Stimulated activated CD4-positive, alpha-beta T cell treated with anti-CD3 and anti-CD28 coated beads, TNF-alpha, amount 100 ng/mL, for 1 hour (primary cell): ENCODE measurements around the gene EME1.
A peak's percentile ranks its signal among the peaks of the same experiment; 100 is the strongest.
"Not testable (repeated sequence)": the region's sequence is repeated elsewhere in the genome, so short reads cannot be mapped to it uniquely, and the experiment has no call there.

Experiments used
- DNase-seq, 3 donors: peaks; one replicate each; pipeline ENCODE4 v3.0.0-alpha.2; 2020; ENCODE audit warnings: low read depth in 3 of 3, low spot score in 1 of 3

The EME1 gene

DNA sequence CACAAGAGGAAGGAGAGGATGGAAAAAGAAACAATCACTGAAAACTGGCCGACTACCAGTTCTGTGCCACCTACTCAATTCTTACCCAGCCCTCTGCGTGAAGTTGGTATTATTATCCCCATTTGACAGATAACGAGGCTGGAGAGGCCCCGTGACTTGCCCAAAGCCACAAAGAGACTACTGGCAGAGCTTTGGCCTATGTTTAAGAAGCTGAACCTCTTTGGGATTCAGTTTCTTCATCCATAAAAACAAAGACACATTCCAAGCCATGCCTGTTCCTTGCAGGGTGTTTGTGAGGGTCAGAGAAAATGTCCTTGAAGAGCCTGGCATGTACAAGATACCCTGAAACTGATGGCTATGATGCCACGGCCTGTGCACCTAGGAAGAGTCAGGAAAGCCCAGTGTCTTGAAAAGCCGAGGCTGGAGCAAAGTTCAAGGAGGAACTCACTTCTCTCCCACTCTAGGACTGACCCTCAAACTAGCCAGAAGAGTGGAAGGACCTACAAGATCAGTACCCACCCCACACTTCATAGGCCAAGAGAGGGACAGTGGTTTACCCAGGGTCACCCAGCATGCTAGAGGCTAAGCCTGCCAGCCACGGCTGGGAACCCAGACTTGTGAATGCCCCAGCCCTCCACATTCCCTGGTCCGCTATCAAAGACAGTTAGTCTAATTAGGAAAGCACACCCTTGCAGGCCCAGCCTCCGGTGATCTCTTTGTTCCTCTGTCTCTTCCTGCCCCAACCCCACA is 51.4 kb downstream of the EME1 start:
- no peak for DNase-seq

DNA sequence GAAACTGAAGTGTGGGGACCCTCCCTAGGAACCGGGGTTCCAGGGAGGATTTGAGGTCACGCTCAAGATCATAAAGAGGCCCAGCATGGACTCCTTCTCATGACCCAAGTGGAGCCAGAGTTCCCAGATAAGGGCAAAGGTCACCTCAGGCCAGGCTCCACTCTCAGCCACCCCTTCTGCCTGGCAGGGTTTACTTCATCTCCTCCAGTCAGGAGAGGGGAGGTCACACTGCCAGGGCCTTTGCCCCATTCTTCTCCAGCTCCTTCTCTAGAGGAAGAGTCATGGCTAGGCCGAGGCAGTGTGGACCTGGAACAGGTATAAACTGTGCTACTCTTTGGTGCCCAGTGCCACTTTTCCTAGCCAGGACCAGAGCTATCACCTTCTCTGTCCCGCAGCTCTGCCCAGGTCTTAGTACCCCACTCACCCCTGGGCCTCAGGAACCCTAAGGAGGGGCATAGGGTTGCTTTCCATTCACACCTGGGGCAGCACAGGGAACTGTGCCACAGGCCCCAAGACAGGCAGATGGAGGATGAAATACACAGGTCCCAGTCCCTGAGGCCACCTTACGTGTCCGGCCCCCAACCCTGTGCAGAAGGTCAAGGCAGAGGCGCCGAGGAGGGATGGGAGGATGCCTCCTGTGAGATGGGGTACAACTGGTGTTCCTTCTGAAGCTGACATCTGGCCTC is 52.1 kb downstream of the EME1 start:
- no peak for DNase-seq

DNA sequence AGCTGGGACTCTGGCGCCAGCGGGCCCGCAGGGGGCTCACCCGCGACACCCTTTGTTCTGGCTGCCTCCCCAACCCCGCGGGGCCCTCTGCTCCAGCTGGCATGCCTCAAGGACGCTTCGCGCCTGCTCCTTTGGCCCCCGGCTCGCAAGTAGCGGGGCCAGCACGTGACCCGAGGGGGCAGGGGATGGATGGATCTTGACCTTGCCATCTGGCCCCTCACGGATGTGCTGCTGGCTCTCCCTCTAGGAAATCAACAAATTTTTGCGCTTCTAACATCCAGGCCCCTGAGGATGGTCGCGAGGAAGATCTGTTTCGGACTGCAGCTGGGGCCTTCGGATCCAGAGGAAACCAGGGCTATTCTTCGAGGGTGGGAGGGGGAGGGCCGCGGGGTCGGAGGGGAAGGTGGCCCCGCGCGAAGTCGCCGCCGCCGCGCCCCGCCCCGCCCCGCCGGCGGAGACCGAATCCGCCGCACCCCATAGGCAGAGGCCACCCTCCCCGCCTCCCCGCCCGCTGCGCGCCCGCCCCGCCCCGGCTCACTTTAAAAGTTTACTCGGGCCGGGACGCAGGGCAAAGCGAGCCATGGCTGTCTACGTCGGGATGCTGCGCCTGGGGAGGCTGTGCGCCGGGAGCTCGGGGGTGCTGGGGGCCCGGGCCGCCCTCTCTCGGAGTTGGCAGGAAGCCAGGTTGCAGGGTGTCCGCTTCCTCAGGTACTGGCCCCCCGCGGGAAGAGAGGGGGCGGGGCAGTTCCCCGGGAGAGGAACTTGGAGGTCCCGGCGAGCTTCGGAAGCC is 52.8 kb downstream of the EME1 start, which contains the start of gene ACSF2:
TSS of gene ACSF2 (plus strand) at position 537 of the 790 bp plus-strand sequence. CDS start at position 581, 44 bp downstream.
- DNase-seq, result peak; percentile 27 to 63 (median 29)

DNA sequence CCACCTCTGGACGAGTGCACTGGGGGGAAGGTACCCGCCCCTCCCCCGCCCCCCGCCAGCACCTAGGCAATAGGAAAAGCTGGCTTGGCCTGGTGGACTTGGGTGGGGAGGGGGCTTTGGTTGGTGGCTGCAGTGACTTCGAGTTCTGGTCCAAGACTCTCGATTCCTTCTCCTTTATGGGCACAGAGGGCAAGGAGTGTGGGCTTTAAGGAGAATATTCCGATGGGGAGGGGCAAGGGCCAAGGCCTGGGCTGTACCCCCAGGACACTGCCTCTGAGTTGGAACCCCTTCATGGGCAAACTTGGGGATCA is 53.4 kb downstream of the EME1 start:
- DNase-seq, result no peak

DNA sequence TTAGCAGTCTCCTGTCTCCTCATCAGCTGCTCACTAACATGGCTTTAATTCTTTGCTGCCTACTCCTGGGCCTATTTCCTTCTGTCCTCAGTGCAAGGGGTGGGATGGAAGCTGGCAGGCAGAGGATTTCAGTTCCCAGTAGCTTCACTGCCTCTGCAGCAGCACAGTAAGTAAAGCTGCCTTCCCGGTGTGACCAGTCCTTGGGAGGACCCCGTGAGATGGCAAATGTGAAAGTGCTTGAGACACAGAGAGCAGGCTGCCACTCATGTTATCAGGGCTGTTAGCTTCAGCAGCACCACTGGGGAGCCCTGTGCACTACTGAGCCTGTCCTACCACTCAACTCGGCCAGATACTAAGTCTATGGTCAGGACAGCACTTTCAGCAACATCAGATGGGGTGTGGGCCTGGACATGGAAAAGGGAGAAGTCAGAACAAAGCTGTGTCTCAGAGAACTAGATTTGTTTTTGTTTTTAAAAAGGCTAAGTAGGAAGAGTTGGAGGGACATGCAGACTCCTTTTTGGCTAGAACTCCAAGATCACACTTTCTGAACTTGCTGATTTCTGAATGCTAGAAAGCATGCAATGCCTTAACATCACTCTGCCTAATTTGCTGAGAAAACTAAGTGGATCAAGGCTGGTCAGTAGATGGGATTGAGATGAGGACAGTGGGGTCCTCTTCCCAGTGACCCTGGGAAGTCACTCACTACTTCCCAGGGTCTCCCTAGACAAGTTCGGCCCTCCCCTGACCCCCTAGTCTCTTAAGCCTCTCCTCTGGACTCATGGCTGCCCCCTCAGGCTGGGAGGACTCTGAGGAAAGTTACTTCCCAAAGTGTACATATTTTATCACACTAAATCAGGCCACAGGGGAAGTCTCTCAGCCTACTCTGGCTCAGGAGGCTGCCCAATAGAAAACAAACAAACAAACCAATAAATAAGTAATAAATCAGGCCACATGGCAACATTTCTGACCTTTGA is 54.1 kb downstream of the EME1 start:
- no peak for DNase-seq

DNA sequence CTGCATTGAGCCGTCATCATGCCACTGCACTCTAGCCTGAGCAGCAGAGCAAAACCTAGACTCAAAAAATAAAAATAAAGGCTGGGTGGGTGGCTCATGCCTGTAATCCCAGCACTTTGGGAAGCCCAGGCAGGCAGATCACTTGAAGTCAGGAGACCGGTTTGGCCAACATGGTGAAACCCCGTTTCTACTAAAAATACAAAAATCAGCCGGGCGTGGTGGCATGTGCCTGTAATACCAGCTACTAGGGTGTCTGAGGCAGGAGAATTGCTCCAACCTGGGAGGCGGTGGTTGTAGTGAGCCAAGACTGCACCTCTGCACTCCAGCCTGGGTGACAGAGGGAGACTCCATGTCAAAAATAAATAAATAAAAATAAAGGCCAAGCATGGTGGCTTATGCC is 55.1 kb downstream of the EME1 start:
- not testable (repeated sequence) for DNase-seq

DNA sequence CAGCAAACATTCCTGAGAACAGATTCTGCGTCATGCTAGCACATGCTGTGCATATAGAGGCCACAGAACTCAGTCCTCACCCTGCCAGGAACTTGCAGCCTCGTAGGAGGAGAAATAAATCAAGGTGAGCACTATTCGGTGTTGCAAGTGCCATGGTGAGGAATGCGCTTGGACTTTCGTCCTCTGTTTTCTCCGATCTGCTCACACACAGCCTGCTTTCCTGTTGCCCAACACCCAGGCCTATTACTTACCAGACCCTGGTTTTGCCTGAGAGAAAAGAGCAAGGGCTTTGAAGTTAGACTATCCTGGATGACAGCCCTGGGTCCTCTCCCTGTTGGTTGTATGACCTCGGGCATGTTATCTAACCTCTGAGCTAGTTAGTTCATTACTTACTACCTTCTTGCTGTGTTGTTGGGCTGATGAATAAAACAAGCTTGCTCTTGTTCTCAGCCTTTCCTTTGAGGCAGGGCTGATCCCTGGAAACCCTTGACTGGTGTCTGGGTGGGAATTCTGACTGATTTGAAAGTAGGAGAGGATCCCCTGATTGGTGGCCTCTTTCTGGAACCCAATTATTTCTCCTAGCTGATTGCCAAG is 55.9 kb downstream of the EME1 start:
- no peak for DNase-seq

DNA sequence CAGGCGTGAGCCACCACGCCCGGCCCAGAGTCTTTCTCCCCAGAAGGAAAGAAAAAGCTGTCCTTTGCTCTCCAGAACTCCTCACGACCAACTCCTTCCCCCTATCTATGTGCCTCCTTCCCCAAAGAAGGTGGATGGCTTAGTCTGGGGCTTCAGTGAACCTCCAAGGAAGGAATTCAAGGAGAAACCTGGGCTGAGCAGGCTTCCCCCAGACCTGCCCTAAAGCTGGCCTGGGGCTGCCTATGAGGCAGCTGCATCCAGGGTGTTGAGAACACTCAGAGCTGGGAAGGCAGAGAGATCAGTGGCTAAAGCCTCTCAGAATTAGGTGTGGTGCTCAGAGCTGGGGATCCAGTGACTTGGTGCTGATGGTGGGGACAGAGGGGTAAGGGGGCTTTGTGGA is 56.8 kb downstream of the EME1 start:
- DNase-seq, result no peak
